Embryonic facial prominence (tissue), 1 donor: ENCODE results near the gene GALNT18.

Source experiments
- DNase-seq: peaks from one replicate; pipeline ENCODE4 v3.0.0-alpha.2; 2016; ENCODE audit errors: extremely low spot score

GALNT18 gene

DNA sequence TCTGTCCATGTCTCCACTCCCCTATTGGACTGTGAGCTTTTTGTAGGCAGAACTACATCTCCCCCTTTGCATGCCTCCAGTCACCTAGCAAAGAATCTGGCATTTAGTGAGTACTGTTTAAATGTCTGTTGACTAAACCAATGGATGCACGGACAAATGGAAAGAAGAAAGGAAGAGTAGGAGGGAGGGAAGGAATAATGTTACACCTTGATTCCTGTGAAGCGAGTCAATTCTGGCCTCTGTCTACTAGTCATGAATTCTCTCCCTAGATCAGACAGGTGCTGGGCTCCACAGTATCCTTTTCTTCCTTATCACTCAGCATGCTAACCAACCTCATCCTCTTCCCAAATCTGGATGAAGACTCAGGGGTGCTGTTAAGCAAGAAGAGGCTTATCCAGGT lies 33.6 kb downstream of the GALNT18 start:
- no peak for DNase-seq

DNA sequence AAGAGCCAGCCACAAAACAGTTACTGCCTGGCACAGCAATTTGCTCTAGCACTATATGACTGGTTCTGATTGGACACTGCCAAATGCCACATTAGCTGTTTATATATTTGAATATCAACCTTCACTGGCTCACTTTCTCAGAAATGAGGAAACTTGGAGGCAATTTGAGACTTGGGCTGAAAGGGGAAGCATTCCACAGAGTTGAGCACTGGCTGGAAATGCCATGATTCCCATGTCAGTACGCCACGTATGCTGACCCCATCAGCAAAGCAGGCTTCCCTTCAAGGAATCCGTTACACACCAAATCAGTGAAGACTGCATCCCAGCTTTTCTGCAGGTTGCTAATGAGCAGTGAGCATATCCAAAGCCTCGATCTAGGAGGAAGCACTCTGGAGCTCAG lies 34.7 kb downstream of the GALNT18 start:
- DNase-seq: no peak

DNA sequence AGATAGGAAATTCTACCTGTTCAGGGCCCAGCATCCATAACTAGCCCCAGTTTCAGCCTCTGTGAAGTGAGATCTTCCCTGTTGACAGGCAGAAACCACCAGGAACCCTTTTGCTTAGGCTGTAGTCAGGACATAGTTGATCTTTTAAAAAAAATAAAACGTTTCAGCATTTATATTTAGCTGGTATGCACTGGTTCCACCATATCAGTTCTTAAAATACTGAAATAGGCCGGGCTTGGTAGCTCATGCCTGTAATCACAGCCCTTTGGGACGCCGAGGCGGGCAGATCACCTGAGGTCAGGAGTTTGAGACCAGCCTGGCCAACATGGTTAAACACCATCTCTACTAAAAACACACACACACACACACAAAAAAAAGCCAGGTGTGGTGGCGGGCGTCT lies 35.3 kb downstream of the GALNT18 start:
- DNase-seq: no peak

GRCh38 chr11:11584937-11585336 lies 36.9 kb downstream of the GALNT18 start:
- no peak for DNase-seq

- no peak for DNase-seq
These were observed 37.3 kb downstream of the GALNT18 start for GRCh38 chr11:11584530-11584810.

DNA sequence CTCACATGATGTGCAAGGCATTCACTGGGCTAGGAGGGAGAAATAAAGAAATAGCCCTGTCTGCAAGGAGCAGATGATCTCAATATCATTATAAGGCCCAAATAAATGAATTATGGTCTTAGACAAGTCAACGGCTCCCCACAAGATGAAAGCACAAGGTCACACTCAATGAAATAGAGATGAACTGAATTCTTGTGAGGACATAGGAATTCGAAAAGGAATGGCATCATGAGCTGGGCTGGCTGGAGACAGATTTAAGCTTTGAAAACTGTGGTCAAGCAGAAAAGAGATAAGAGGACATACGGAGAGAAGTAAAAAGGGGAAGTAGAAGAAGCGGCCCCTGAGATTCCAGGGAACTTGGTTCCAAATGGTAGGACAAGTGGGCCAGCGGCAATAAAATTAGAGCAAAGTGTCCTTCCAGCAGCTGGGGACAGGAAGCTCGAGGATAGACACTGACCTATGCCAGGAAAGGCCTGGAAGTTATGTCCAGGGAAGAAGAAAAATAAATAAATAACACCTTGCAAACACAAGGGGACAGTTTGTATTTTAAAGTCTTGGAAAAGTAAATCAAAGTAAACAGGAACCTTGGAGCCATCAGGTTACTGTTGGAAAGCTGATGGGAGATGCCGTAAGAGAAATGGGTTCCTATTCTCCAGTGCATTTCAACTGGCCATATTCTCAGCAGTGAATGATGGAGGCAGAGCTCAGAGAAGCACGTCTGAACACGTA lies 37.8 kb downstream of the GALNT18 start:
- DNase-seq: no peak

DNA sequence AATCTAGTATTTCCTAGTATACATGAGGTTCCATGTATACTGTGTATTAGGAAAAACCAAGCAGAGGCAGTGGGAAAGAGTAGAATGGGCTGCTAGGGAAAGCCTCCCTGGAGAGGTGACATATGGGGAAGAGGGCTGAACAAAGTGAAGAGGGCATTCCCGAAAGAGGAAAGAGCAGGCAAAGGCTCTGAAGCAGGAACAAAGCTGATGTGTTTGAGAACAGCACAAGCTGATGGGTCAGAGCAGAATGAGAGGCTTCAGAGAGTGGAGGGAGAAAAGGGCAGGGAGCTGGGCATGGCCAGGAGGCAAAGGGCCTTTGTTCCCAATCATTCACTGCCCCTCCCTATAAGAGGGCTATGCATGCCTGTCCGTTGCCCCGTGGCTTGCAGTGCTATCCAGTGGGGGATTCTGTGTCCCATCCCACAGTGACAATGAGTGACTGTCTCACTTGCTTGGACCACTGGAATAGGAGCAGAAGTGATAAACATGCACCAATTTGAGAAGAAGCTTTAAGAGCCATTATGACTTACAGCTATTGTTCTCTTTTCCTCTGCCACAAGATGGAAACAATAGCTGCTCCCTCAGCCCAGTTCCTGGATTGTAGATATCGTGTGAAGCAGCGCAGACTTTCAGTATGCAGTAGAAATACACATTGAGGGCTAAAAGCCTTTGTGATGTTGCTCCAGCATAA lies 39.6 kb downstream of the GALNT18 start:
- DNase-seq: no peak

DNA sequence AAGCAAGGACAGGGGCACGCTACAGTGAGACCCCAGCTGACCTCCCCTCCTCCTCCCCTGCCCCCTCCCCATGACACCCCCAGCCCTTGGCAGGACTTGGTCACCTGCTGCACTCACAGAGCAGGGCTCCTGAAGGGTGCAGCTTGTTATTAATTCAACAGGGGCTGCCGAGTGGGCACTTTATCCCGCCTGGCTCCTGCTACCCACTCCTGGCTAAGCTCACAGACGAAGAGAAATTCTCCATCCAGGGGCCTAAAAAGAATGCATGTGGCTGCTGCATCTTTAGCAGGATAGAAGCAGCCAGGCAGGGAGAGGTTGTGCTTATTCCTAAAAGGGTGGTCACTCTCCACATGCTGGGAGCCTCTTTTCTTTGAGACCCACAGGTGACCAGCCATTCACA lies 40.3 kb downstream of the GALNT18 start:
- no peak for DNase-seq

DNA sequence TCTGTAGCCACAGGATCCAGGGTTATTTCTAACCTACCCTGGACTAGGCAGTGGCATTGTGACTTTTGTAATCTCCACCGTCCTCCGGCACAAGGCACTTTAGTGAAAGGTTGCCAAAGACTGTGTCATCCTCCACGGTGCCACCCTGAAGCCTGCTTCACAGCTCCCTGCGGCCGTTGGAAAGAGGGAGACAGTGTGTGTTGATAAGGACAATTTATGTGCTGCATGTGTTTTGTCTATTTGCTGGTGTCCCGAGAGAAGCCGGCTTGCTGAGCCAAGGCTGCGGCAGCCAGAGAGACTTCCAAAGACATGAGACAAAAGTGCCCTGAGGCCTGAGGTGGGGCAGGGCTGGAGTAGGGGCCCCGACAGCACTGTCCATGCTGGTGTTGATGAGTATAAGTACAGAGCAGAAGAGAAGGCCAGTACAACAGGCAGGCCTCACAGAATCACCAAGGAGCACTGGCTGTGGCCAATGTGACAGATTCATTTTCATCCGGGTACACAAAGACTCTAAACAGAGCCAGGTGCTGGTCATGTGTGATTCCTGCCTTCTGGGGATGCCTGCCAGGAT lies 40.9 kb downstream of the GALNT18 start:
- no peak for DNase-seq

GRCh38 chr11:11580012-11580411 lies 41.8 kb downstream of the GALNT18 start:
- DNase-seq: no peak

DNA sequence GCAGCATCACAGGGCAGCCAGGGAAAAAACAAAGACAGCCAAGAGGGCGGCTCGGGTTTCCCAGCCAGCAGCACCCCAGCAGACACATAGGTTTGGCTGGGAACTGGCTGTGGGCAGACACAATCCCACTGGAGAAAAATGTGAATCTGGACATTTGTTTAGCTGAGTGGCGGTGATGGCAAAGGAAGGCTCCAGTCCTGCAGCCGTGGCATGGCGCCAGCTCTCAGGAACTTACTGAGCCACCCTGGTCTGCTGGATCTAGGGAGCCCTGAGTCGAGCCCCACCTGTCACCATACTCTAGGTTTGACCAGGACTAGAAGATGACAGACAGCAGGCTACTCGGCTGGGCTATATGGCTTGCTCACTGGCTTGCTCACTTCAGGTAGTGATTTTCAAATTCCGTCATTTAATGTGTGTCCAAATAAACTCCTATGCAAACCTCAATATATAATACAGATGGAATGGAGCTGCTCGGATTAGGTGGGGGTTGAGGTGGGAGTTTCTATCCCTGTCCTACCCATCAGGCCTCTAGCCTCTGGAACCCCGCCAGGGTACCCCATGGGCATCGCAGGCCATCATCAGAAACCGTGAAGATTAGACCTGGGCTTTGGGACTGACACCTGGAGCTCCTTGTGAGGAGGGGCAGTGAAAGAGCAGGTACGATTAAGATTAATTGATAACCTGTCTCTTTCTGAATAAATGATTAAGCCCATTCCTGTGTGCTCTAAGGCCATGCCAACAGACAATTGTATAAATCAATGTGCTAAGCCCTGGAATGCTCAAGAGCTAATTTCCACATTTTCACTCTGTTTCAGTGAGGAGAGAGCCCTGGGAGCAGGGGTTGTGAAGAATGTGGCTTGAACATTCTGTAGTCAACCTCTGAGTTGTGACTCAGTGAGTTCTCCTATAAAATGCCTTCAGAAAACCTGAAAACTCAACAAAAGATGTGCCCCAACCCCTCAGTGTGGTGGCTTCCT lies 42.5 kb downstream of the GALNT18 start:
- DNase-seq: no peak

DNA sequence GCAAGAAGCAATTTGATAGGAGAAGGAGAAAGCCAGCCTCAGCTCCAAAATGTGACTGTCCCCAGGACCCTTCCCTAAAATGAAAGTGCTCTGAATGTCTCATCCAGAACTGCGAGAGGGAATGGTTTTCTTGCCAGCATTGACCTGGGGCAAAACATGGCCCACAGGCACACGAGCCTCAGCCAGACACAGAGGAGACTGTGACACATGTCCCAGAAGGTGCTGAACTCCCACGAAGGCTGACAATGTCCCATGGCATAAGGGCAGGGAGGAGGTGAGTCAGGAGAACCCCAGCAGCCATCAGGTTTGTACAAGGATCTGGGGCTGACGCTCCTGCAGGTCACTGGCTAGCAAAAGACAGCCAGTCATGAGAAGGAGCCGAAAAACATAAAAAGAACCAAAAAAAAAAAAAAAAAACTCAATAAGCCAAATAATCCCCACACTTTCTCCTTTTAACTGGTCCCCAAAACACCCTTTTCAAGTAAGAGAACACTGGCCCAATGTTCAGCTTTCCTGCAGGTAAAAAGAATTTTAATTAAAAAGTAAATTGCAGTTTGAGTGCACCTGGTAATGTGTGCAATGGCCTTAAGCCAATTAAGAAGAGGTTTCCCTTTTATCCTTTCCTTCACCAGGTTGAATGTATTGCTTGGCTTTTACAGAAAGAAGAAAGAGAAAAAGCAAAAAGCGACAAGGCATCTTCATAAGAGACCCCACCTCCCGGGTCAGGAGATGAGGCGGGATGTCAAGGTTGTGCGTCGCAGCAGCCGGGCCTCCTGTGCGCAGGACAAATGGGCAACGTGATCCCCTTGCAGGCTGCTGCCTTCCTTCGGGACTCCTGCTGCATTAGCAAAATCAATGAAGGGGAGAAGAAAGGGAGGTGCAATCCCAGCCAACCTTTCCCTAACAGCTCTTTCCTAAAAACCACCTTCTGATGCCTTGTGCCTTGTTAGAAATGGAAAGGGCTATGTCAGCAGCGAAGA lies 43.6 kb downstream of the GALNT18 start:
- DNase-seq: no peak

DNA sequence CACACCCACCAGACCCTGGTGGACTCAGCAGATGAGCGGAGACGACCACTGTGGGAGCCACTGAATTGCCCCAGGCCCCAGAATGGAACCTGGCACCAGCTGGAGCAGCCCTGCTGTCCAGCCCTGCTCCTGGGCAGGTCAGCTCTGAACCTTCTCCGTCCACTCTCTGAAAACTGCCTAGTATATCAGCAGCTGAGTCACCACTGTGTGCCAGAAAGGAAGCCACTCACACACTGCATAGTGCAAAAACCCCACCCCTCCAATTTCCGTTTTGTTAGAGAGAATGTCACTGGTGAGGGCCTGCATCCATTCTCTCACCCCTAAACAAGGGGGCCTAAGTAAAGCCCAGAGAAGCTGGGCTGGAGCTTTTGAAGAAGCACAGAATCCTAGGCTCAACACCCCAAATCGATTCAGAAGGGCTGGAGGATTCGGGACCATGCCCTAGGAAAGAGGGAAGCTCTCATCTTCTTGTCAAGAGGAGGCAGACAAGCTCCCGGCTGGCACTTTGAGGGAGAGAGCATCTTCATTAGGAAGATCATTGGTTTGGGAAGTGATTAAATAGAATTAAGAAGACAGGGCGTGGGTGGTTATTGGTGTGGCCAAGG lies 44.5 kb downstream of the GALNT18 start:
- DNase-seq: no peak

DNA sequence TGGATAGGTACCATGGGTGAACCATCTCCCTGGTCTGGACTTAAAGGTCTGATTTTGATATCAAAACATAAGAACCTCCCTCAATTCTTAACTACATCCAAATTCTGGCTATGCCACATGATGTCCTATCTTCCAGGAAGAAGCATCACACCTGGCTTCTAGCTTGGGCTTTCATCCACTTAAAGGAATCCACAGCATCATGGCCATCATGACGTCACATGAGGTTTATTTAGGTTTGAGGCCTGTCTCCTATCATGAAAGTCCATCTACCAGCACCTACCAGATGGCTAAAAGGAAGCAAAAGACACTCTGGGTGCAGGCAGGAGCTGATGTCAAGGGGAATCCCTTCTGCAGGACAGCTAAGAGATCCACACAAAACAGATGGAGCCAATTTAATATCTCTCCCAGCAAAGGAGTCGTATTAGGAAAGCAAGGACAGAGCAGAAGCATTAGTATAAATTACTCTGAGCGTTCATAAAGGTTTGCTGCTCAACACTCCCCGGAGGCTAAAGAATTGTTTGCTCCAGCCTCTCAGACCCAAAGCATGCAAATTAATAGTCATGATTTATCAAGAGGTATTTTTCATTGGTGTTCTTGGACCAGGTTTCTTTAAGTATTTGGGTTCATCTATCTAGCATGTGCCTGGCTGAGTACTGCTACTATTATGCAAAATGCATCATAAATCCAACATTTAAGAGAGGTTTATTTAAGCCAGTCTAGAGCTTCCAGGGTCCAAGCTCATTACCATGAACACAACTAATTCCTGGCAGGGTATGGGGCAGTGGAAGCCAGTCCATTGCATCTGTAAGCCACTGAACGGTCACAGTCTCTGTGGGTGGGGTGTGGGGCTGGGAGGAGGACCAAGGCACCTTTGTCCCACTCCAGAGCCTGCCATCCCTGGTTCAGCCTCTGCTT lies 47.2 kb downstream of the GALNT18 start:
- DNase-seq: no peak

DNA sequence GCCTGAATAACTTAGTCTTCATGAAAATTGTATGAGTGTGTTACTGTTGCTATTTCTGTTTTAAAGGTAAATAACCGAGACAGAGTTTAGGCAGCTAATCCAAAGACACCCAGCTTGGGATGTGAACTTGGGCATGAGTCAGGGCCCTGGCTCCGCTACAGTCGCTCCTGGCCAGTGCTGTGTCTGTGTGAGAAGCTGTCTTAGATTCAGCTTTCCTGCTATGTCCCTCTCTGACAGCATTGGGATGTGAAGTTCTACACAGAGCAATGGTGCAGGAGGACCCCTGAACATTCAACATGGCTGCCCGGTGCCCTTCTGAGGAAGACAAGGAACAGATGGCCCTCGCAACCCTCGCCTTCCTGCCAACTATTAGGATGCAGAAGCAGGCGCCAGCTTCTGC lies 49.4 kb downstream of the GALNT18 start:
- no peak for DNase-seq

DNA sequence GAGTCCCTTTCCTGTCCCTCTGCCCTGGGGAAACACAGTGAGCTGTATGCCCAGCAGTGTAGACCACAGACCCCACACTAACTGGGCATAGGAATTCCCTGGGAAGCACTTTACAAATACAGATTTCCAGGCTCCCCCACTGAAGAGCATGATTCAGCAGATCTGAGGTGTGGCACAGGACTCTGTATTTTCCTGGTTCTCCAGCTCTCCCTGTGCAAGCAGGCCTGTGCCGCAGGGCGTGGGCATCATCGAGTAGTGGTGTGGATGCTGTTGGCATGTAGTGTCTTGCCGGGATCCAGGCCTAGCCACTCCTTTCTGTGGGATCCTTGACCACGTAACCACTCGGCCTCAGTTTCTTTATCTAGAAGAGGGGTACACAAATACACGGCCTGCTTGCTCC lies 49.9 kb downstream of the GALNT18 start:
- DNase-seq: no peak

GRCh38 chr11:11570823-11571222 lies 51.0 kb downstream of the GALNT18 start:
- DNase-seq: no peak

DNA sequence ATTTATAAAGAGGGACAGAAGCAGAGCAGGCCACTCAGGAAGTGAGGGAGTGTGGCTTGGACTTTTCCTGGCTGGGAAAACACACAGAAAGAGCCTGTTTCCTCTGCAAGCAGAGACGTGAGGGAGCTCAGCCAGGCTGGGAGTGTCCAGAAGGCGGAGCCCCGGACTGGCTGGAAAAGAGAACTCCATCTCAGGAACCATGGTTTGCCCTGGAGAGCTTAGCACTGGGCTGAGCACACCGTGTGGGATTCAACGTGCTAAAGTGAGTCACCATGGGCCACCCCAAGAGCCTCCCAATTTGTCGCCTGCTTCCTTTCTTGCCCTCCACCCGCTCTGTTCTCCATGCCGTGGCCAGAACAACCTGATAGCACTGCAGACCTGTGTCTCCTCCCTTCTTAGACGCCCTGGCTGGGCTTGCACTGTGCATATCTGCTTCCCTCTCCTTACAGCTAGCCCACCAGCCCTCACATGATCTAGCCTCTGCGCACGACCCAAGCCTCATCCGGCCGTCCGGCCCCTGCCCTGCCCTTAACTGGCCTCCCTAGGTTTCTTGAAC lies 51.8 kb downstream of the GALNT18 start:
- DNase-seq: no peak

DNA sequence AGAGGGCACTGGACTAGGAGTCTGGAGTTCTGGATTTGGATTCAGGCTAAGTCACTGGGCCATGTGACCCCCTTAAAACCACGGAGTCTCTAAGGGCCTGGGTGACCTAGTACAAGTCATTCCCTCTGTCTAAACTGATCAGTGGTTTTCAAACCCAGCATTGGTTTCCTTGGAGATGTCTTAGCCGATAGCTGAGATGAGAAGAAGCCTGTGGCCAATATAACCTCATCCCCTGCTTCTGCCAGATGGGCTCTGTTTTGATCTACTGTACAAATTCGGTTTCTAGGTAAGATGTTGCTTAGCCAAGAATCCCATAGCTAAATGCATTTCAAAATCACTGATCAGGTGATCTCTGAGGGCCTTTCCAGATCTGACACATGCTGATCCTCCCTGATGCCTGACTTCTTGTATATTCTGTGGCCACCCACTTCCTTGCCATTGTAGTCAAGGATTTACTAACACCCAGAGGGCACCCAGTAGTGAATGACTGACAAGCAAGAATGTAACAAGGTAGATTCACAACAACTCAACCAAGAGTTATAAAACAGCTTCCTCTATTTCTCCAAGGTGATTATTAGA lies 53.1 kb downstream of the GALNT18 start:
- no peak for DNase-seq
